Epithelial cell of esophagus (primary cell): ENCODE measurements around the gene EPS15.

Experiments
- DNase-seq: peaks from one replicate; pipeline ENCODE4 v3.0.0; 2010; ENCODE audit warnings: low read depth
- H3K4me3 ChIP-seq: 2 replicates; pipeline ENCODE4 v1.5.1; 2011; ENCODE audit warnings: mild to moderate bottlenecking, low read length, control low read depth
- TF ChIP-seq, protein P1 (sequence below): IDR thresholded peaks from 2 replicates; pipeline ENCODE4 v1.5.1; 2011; ENCODE audit warnings: low read depth, mild to moderate bottlenecking, low read length, control low read depth, inconsistent platforms; ENCODE audit not compliant: insufficient read depth; ENCODE audit errors: missing control alignments

The EPS15 gene

DNA sequence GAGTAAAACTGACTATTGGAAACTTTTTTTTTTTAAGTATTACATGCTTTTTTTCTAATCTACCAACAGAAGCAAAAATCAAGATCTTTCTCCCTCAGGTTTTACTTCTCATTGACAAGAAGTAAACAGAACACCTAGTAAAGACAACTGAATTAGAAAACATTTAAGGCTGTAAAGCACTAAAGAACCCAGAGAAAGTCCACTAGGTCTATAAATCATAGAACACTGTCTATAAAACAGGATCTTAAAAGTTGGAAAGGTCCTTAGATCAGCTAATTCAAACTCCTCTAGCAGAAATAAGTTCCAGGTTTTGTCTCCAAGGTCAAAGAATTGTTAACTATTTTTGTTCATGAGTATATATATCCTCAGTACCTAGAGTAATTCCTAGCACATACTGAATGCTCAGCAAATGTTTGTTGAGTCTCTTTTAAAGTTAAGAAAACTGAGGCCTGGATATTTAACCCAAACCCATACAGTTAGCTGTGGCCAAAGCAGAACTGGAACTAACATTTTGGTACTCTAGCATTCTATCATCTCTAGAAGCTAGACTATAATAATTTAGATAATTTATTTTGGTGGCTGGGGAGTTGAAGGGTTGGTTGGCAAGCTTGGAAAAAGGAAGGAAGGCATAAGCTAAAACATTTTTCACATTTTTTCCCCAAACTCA, 3.0 kb downstream of the EPS15 start:
- no peak for DNase-seq
- H3K4me3 ChIP-seq, result no peak overlapping the region
- TF ChIP-seq, protein P1, sequence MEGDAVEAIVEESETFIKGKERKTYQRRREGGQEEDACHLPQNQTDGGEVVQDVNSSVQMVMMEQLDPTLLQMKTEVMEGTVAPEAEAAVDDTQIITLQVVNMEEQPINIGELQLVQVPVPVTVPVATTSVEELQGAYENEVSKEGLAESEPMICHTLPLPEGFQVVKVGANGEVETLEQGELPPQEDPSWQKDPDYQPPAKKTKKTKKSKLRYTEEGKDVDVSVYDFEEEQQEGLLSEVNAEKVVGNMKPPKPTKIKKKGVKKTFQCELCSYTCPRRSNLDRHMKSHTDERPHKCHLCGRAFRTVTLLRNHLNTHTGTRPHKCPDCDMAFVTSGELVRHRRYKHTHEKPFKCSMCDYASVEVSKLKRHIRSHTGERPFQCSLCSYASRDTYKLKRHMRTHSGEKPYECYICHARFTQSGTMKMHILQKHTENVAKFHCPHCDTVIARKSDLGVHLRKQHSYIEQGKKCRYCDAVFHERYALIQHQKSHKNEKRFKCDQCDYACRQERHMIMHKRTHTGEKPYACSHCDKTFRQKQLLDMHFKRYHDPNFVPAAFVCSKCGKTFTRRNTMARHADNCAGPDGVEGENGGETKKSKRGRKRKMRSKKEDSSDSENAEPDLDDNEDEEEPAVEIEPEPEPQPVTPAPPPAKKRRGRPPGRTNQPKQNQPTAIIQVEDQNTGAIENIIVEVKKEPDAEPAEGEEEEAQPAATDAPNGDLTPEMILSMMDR, result no peak

DNA sequence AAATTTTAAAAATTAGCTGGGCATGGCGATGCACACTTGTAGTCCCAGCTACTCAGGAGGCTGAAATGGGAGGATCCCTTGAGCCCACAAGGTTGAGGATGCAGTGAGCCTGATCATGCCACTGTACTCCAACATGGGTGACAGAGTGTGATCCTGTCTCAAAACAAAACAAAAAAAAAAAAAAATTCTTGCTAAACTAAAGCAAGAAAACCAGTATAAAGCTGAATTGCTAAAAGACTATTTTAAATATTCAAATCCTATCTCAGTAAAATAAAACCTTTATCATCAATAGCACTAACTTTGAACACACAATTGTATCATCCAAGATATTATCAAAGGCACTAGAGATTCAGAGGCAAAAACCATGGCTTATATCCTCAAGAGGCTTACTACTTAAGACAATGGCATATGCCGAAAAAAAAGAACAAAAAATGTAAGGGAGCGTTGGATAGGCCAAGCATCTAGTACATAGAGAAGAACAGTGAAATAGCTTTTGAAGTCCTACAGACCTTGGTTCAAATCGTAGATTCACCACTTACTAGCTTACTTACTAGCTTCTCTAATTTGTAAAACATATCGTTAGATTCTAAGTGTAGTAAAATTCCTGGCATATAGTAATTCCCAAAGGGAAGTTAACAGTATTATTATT, 3.6 kb downstream of the EPS15 start:
- TF ChIP-seq, protein P1, result no peak
- no peak for DNase-seq
- no peak overlapping the region for H3K4me3 ChIP-seq

DNA sequence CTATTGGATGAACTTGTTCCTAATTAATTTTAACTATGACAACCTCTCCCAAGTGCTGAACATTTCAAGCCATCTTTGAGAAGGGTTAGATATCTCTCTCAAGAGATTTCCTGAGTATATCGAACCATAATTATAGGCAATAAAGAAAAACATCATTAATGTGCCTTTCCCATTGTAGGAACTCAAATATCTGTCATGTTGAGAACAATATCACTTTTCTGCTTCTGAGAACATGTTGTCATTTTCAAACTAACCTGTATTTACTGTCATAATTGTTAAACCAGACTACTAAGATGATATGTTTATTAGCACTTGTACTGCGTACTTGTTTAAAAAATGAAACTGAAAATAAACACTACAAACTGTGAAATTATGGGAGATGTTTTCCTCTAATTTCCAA, 4.3 kb downstream of the EPS15 start:
- DNase-seq, result no peak
- no peak overlapping the region for H3K4me3 ChIP-seq
- TF ChIP-seq, protein P1, result no peak

- TF ChIP-seq, protein P1, result no peak
- H3K4me3 ChIP-seq, result no peak overlapping the region
- DNase-seq, result no peak
Observed at GRCh38 chr1:51512606-51513005, 6.5 kb downstream of the EPS15 start.

GRCh38 chr1:51512120-51512519, 6.9 kb downstream of the EPS15 start:
- no peak for DNase-seq
- TF ChIP-seq, protein P1, result no peak
- H3K4me3 ChIP-seq, result no peak overlapping the region

DNA sequence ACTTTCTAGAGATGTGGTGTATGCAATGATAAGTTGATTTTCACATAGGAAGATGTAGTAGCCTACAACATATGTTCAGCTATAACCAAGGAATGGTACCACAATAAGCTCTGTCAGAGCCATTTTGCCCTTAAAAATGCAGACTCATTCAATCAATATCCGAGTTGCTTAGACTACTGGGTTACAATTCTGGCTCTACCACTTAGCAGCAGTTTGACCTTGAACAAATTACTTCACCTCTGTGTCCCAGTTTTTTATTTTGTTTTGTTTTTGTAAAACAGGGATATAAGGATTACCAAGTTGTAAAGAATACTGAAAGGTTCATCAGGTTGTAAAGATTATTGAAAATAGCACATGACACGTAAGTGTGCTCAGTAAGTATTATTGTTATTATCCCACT, 9.3 kb downstream of the EPS15 start:
- no peak for DNase-seq
- H3K4me3 ChIP-seq, result no peak overlapping the region
- TF ChIP-seq, protein P1, result no peak

- H3K4me3 ChIP-seq, result no peak overlapping the region
- TF ChIP-seq, protein P1, result no peak
- peak; percentile 5 for DNase-seq
Observed at GRCh38 chr1:51506537-51506936, 12.5 kb downstream of the EPS15 start.
